OCI-LY7 (cell line): ENCODE data around the gene LRRC4C. TPM values are rescaled to one million over a fixed set of nuclear protein-coding genes. Genes with fewer than 3 reads are reported as not detected.

Experiments used
- BruUV-seq: library from RNA; stranded (reverse); fragments of 400-500 nt; replicated peaks from 2 replicates; lab custom pipeline; 2021; lab: Mats Ljungman, UMichigan
- CTCF ChIA-PET: fragments of 300-600 bp; sonication (Branson Sonifier 250); formaldehyde crosslinking; loops from one replicate; lab custom pipeline; 2022; ENCODE audit warnings: antibody characterized with exemption; ENCODE audit not compliant: unreplicated experiment; lab: Charles Lee
- POLR2A ChIA-PET: fragments of 300-600 bp; sonication (Branson Sonifier 250); formaldehyde crosslinking; loops from one replicate; lab custom pipeline; 2022; ENCODE audit warnings: antibody characterized with exemption; lab: Charles Lee
- DNase-seq: peaks from one replicate; pipeline ENCODE4 v3.0.0-alpha.2; 2015; ENCODE audit warnings: low spot score
- H2AFZ ChIP-seq: fragments of 200-600 bp; sonication (generic), shearing (Covaris generic); 2 replicates; pipeline ENCODE4 v1.6.1; 2014; ENCODE audit warnings: mild to moderate bottlenecking, antibody characterized with exemption, low read length, moderate library complexity
- H3K27ac ChIP-seq: fragments of 200-600 bp; sonication (generic); 2 replicates; pipeline ENCODE4 v1.5.1; 2014; ENCODE audit warnings: mixed run types, low read depth, mild to moderate bottlenecking, moderate library complexity, low read length, inconsistent platforms; ENCODE audit not compliant: poor library complexity, severe bottlenecking
- H3K36me3 ChIP-seq: fragments of 200-600 bp; sonication (generic); 2 replicates; pipeline ENCODE4 v1.6.1; 2014; ENCODE audit warnings: mild to moderate bottlenecking, antibody characterized with exemption, low read length, moderate library complexity, mixed read lengths; ENCODE audit not compliant: insufficient read depth
- H3K4me1 ChIP-seq: fragments of 200-600 bp; sonication (generic); 2 replicates; pipeline ENCODE4 v1.5.1; 2014; ENCODE audit warnings: mild to moderate bottlenecking, low read length; ENCODE audit not compliant: insufficient read depth, poor library complexity, severe bottlenecking
- H3K4me2 ChIP-seq: fragments of 200-600 bp; sonication (generic); 2 replicates; pipeline ENCODE4 v1.6.1; 2014; ENCODE audit warnings: mild to moderate bottlenecking, low read length
- H3K4me3 ChIP-seq: fragments of 200-600 bp; sonication (generic); 2 replicates; pipeline ENCODE4 v1.5.1; 2014; ENCODE audit warnings: mild to moderate bottlenecking, low read depth, low read length; ENCODE audit not compliant: poor library complexity, severe bottlenecking
- H3K79me2 ChIP-seq: fragments of 200-600 bp; sonication (generic); 2 replicates; pipeline ENCODE4 v1.6.1; 2016; ENCODE audit warnings: low read depth, mild to moderate bottlenecking, low read length, moderate library complexity, mixed read lengths; ENCODE audit not compliant: insufficient read depth
- H3K9me2 ChIP-seq: fragments of 200-600 bp; sonication (generic); 2 replicates; pipeline ENCODE4 v1.6.1; 2016; ENCODE audit warnings: mild to moderate bottlenecking, low read length, mixed read lengths; ENCODE audit not compliant: insufficient read depth
- H3K9me3 ChIP-seq: fragments of 200-600 bp; sonication (generic); 2 replicates; pipeline ENCODE4 v1.6.1; 2014; ENCODE audit warnings: mild to moderate bottlenecking, mixed run types, low read length, mixed read lengths
- H4K20me1 ChIP-seq: fragments of 200-600 bp; sonication (generic); 2 replicates; pipeline ENCODE4 v1.6.1; 2014; ENCODE audit warnings: mild to moderate bottlenecking, antibody characterized with exemption, low read length, moderate library complexity, mixed read lengths; ENCODE audit not compliant: insufficient read depth
- CTCF ChIP-seq: fragments of 200-600 bp; sonication (generic); conservative IDR thresholded peaks from 2 replicates; pipeline ENCODE4 v1.5.1; 2014; ENCODE audit warnings: mild to moderate bottlenecking, antibody characterized with exemption, low read length, moderate library complexity, mixed read lengths
- EZH2phosphoT487 ChIP-seq: fragments of 200-600 bp; sonication (generic); IDR thresholded peaks from 2 replicates; pipeline ENCODE4 v1.6.1; 2018; ENCODE audit warnings: low read depth, borderline replicate concordance, mild to moderate bottlenecking, mixed run types, antibody characterized with exemption, low read length, moderate library complexity, mixed read lengths
- intact Hi-C: fragments of 100-400 bp; cut with micrococcal nuclease; formaldehyde crosslinking; loops from one replicate; pipeline ENCODE4 v1.10.0; 2022; ENCODE audit not compliant: unreplicated experiment
- total RNA-seq, 2 experiments: library from RNA; depleted of rRNA in 1 of 2; stranded (reverse); fragments of >200 nt in 1 of 2; shearing (Covaris generic) in 1 of 2; gene quantifications; 2 replicates each; pipeline ENCODE4 v1.2.3, GENCODE V29; 2014 to 2022

The LRRC4C gene
- total RNA-seq, 2 experiments from 2014 or later: not detected

DNA sequence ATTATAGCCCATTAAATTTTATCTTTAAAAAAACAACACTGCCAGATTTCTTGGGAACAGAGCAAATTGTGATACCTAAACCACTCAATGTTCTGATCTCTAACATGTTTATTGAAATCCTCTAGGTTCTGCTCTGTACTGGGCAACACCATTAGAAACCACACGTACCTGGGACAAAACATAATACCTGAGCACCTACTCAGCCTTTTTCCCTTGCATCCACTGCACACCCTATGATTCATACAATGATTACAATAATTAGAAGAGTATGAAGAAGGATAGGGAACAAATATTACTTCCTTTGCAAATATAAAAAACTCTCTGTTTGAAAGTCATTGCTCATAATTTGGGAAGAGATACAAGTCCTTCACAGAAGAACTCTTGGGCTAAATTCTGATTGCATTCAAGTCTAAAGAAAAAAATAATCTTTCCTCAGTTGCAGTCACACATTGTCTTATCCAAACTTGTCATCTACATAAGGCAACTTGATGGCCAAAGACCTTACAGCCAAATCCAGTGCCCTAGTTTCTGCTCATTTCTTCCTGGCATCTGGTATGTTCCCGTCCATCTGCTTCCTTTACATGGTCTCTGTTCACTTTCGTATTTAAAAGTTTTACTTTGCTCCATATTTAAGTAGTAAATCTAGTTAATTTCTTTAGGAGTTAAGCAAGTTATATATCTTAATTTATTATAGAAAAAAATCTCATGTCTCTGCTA lies 407.4 kb downstream of the LRRC4C start:
- no peak overlapping the region for H3K4me2 ChIP-seq
- DNase-seq: no peak
- H3K9me3 ChIP-seq: no peaks in the 10 kb centered on the region
- no TSS peak for BruUV-seq
- ChIA-PET CTCF (no interaction called here), POLR2A (no interaction called here)
- no peaks in the 10 kb centered on the region for H3K9me2 ChIP-seq
- intact Hi-C loops: no loop called here
- H3K36me3 ChIP-seq: no peaks in the 10 kb centered on the region
- H4K20me1 ChIP-seq: no peaks in the 10 kb centered on the region
- no peak for TF ChIP-seq CTCF
- TF ChIP-seq EZH2phosphoT487: no peak
- no peaks in the 10 kb centered on the region for H3K79me2 ChIP-seq
- no peaks in the 10 kb centered on the region for H3K4me1 ChIP-seq
- no peak overlapping the region for H2AFZ ChIP-seq
- no peak overlapping the region for H3K27ac ChIP-seq
- H3K4me3 ChIP-seq: no peak overlapping the region

DNA sequence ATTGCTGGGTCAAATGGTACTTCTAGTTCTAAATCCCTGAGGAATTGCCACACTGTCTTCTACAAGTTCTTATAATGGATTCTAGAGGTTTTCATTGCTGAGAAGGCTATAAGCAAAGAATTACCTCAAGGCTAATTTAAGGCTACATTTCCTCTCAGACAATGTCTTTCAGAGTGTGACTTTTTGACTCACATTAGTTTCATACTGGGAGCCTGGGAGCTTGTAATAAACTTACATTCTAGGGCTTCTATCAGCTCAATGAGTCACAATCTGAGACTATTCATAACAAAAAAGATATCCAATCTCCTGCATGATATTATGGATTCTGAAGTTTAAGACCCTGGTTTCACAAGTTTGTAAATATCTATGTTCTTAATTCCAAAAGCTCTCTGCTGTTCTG lies 408.7 kb downstream of the LRRC4C start:
- no peaks in the 10 kb centered on the region for H3K9me3 ChIP-seq
- H3K27ac ChIP-seq: no peak overlapping the region
- H3K4me1 ChIP-seq: no peaks in the 10 kb centered on the region
- DNase-seq: no peak
- H3K9me2 ChIP-seq: no peaks in the 10 kb centered on the region
- H2AFZ ChIP-seq: no peak overlapping the region
- no peak overlapping the region for H3K4me3 ChIP-seq
- no peaks in the 10 kb centered on the region for H3K79me2 ChIP-seq
- no peak for TF ChIP-seq EZH2phosphoT487
- TF ChIP-seq CTCF: no peak
- intact Hi-C loops: no loop called here
- H3K36me3 ChIP-seq: no peaks in the 10 kb centered on the region
- H3K4me2 ChIP-seq: no peak overlapping the region
- no TSS peak for BruUV-seq
- ChIA-PET CTCF (no interaction called here), POLR2A (interaction anchor here (0.6 kb wide), 1 partner anchor 17 kb away, joined by 4 read pairs; no protein-coding TSS in a partner anchor)
- H4K20me1 ChIP-seq: no peaks in the 10 kb centered on the region

DNA sequence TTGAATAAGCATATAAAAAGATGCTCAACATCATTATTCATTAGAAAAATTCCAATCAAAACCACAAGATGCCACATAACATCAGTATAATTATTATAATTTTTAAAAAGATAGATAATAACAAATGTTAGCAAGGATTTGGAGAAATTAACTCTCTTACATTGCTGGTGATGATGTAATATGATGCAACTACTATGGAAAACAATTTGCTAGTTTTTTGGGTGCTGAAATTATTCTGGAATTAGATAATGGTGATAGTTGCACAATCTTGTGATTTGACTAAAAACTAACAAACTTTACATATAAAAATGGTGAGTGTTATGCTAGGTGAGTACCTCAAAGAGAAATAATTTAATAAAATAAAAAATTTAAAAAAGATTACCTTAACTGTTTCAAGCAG lies 412.2 kb downstream of the LRRC4C start:
- DNase-seq: no peak
- Histone ChIP-seq H3K4me1 (no peaks in the 10 kb centered on the region), H3K36me3 (no peaks in the 10 kb centered on the region), H4K20me1 (no peaks in the 10 kb centered on the region), H2AFZ (no peak overlapping the region), H3K4me3 (no peak overlapping the region), H3K9me2 (no peaks in the 10 kb centered on the region), H3K4me2 (no peak overlapping the region), H3K9me3 (no peaks in the 10 kb centered on the region), H3K79me2 (no peaks in the 10 kb centered on the region), H3K27ac (no peak overlapping the region)
- intact Hi-C loops: no loop called here
- no peak for TF ChIP-seq CTCF
- TF ChIP-seq EZH2phosphoT487: no peak
- no TSS peak for BruUV-seq
- ChIA-PET CTCF (no interaction called here), POLR2A (interaction anchor here (0.6 kb wide), 1 partner anchor 315 kb away, joined by 3 read pairs; no protein-coding TSS in a partner anchor)
